ENCODE measurements around the gene SMARCA5. TPM values are rescaled to one million over a fixed set of nuclear protein-coding genes. Genes with fewer than 3 reads are reported as not detected.
"Not testable (repeated sequence)": the region's sequence is repeated elsewhere in the genome, so short reads cannot be mapped to it uniquely, and the experiment has no call there.

SMARCA5 gene, protein sequence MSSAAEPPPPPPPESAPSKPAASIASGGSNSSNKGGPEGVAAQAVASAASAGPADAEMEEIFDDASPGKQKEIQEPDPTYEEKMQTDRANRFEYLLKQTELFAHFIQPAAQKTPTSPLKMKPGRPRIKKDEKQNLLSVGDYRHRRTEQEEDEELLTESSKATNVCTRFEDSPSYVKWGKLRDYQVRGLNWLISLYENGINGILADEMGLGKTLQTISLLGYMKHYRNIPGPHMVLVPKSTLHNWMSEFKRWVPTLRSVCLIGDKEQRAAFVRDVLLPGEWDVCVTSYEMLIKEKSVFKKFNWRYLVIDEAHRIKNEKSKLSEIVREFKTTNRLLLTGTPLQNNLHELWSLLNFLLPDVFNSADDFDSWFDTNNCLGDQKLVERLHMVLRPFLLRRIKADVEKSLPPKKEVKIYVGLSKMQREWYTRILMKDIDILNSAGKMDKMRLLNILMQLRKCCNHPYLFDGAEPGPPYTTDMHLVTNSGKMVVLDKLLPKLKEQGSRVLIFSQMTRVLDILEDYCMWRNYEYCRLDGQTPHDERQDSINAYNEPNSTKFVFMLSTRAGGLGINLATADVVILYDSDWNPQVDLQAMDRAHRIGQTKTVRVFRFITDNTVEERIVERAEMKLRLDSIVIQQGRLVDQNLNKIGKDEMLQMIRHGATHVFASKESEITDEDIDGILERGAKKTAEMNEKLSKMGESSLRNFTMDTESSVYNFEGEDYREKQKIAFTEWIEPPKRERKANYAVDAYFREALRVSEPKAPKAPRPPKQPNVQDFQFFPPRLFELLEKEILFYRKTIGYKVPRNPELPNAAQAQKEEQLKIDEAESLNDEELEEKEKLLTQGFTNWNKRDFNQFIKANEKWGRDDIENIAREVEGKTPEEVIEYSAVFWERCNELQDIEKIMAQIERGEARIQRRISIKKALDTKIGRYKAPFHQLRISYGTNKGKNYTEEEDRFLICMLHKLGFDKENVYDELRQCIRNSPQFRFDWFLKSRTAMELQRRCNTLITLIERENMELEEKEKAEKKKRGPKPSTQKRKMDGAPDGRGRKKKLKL
- total RNA-seq (2014; rRNA removed; shearing (Covaris generic)): 26.5 and 39.5 TPM in 2 replicates

DNA sequence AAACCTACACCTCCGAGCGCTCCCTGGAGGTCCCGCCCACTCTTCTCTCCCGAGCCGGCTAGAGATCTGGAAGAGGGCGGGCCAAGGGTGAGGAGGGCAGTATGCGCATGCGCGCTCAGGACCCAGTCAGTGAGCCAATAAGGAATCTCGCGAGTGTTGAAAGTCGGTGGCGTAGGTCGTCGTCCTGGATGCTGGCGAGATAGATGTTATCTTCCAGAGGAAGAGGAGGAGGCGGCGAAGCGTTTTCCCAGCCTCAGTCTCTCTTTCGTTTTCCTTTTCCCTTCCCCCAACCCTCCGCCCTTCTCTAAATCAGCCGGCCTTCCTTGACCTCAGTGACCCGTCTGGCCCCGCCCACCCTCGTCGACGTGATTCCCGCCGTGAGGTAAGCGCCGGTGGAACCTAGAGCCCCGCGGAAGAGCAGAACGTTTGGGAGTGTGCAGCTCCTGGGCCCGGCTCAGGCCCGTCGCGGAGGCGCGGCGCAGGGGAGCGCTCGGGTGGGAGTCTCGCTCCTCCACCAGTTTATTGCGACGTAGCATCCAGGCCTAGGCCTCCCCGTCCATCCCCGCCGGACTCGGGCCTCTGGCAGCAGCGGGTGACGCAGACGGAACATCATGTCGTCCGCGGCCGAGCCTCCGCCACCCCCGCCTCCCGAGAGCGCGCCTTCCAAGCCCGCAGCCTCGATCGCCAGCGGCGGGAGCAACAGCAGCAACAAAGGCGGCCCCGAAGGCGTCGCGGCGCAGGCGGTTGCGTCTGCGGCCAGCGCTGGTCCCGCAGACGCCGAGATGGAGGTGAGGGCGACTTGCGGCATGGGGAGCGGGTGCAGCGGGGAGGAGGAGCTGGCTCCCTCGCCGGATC lies at the start of gene SMARCA5:
SMARCA5 (plus strand) TSS at position 389 of the 855 bp plus-strand sequence; CDS start at position 612, 223 bp downstream.
- DNase-seq (ENCODE audit: low read depth): peak; percentile 97

DNA sequence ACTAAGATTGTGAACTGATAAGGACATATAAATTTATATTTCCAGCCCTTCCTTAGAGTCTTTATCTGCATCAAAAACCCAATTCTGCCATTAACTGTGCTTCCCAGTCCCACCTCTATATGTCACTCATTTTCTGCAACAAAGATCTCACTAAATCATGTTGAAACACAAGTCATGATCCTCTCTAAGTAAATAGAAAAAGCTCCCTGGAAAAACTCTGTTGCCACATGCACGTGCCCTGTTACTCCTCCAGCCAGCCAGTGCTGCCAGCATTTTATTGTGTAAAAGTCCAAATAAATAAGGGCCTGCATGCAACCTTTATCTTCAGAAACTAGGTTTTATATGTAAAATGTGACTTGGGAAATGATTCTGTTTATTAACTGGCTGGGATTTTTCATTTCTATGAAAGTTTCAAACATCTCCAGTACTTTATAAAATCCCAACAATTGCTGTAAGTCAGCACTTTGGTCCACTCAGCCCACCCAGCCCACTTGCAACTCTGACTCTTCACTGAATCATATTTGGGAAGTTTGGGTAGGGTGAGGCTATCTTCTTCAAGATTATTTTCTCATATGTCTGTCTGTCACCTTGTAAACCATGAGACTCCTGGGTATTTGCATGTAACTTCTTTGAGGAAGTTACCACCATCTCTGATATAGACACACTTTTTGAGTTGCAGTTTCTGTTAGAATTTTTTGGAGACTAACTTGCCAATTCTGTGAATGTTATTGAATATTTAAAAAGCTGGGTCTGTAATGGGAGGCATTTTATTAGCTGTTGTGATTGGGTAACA lies 40.0 kb upstream of the SMARCA5 start:
- no peak for DNase-seq (ENCODE audit: low read depth)

- DNase-seq (ENCODE audit: low read depth): no peak
Measured at GRCh38 chr4:143477487-143477886, 36.0 kb upstream of the SMARCA5 start.

GRCh38 chr4:143481361-143481760 lies 32.1 kb upstream of the SMARCA5 start:
- no peak for DNase-seq (ENCODE audit: low read depth)

- DNase-seq (ENCODE audit: low read depth): peak; percentile 38
Measured at GRCh38 chr4:143482840-143483239, 30.7 kb upstream of the SMARCA5 start.

- DNase-seq (ENCODE audit: low read depth): no peak
Measured at GRCh38 chr4:143486314-143486713, 27.2 kb upstream of the SMARCA5 start.

DNA sequence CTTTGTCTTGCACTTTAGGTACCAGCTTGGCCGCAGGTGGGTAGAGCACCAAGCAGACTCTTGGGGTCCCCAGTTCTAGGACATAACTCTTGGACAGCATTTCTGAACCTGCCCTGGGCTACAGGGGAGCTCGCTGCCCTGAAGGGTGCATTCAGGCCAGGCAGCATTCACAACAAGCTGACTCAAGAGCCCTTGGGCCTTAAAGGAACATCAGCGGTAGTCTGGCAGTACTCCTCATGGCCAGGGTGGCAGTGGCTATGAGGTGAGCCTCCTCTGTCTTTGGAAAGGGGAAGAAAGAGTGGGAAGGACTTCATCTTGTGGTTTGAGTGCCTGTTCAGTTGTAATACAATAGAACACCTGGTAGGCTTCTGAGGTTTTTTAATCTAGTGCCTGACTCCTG lies 24.8 kb upstream of the SMARCA5 start:
- DNase-seq (ENCODE audit: low read depth): peak; percentile 4

- peak; percentile 25 for DNase-seq (ENCODE audit: low read depth)
Measured at GRCh38 chr4:143489106-143489505, 24.4 kb upstream of the SMARCA5 start.

DNA sequence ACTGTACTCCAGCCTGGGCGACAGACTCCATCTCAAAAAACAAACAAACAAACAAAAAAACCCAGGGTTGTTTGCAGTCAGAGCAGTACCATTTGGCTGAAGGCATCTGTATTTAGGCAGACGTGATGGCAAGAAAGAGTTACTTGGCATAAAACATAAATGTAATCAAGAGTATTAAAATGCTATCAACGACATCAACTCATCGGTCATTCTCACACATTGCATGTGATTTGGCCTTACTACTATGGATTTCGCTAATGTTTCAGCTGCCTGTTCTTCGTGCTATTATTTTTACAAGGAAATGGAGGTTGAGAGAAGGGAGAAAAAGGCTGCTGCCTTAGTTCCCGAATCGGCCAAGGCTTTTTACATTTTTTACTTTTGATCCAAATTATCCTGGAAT lies 15.5 kb upstream of the SMARCA5 start:
- DNase-seq (ENCODE audit: low read depth): no peak

- DNase-seq (ENCODE audit: low read depth): no peak
Measured at GRCh38 chr4:143502231-143502630, 11.3 kb upstream of the SMARCA5 start.

- DNase-seq (ENCODE audit: low read depth): no peak
Measured at GRCh38 chr4:143506031-143506430, 7.5 kb upstream of the SMARCA5 start.

GRCh38 chr4:143511906-143512305 lies 1.6 kb upstream of the SMARCA5 start:
- no peak for DNase-seq (ENCODE audit: low read depth)

DNA sequence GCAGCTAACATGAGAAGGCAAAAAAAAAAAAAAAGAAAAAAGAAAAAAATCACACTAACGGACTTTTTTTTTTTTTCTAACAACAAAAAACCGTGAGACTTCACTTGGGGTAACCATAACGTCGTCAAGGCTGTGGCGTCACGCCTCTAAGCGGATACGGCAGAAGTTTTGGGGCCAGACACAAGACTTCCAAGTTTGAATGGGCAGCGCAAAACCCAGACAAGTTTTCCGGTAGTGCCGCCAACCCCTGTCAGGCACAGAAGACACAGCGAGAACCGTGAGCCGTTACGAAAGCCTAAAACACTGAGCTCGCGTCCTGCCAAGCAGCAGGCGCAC lies 556 bp upstream of the SMARCA5 start:
- DNase-seq (ENCODE audit: low read depth): no peak

DNA sequence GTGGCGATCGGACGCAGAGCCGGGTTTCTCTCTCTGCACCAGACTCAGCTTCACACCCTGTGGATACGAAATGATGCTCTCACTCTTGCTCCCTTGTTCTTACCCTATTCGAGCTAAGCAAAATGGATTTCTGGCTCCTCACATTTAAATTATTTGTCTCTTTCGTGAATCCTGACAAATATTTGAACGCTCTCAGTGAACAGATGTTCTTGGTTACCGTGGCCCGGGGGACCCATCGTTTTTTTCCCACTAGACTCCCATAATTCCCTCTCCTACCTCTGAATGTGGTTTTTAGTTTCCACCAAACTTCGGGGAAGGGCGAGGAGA lies 630 bp downstream of the SMARCA5 start:
- DNase-seq (ENCODE audit: low read depth): no peak

GRCh38 chr4:143514497-143514896 lies 995 bp downstream of the SMARCA5 start:
- peak; percentile 46 for DNase-seq (ENCODE audit: low read depth)

DNA sequence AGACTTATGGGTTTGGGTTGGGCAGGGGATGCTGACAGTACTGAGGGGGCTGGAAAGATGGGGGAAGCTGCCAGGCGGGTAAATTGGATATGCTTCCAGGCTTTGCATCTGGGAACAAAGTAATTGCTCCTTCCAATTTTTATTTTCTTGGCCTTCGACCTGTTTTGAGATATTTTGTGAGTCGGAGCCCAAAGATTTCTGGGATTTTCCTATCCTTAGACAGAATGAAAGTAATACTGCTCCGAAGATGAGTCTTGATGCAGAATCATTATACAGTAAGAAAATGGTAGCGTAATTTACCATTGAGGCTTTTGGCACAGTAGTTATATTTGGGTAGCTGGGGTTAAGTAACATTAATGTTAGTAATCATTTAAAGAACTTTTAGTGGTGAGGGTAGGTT lies 1.4 kb downstream of the SMARCA5 start:
- no peak for DNase-seq (ENCODE audit: low read depth)

- DNase-seq (ENCODE audit: low read depth): no peak
Measured at GRCh38 chr4:143515905-143516304, 2.4 kb downstream of the SMARCA5 start.

DNA sequence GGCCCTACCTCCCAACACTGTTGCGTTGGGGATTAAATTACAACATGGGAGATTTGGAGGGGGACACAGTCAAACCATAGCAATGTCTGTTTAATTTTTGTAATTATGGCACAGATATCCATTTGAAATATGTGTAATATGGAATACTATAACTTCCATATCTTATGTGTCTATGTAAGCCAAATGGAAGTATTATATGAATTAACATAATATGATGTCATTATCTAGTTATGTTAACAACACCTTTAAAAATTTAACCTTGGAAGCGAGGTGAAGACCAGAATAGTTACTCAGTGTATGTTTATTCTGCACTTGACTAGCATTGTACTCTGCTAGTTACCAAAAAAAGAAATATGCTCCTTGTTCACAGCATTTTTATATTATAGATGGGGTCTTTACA lies 4.3 kb downstream of the SMARCA5 start:
- no peak for DNase-seq (ENCODE audit: low read depth)

GRCh38 chr4:143524211-143524610 lies 10.7 kb downstream of the SMARCA5 start:
- DNase-seq (ENCODE audit: low read depth): no peak

DNA sequence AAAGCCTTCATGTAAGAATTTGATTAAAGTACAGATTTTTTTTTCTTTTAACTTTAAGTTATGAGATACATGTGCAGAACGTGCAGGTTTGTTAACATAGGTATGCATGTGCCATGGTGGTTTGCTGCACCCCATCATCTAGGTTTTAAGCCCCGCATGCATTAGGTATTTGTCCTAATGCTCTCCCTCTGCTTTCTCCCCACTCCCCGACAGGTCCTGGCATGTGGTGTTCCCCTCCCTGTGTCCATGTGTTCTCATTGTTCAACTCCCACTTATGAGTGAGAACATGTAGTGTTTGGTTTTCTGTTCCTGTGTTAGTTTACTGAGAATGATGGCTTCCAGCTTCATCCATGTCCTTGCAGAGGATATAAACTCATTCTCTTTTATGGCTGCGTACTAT lies 14.5 kb downstream of the SMARCA5 start:
- not testable (repeated sequence) for DNase-seq (ENCODE audit: low read depth)

- DNase-seq (ENCODE audit: low read depth): no peak
Measured at GRCh38 chr4:143531380-143531779, 17.9 kb downstream of the SMARCA5 start.

All from M059J (cell line).